ENCODE results near the gene PHACTR2. TPM values are rescaled to one million over a fixed set of nuclear protein-coding genes. Genes with fewer than 3 reads are reported as not detected.

Gene PHACTR2
- total and polyA plus RNA-seq, 9 donors: 9.8 to 76.2 (median 45.4) TPM

- no peak overlapping the region for H3K27ac ChIP-seq
- intact Hi-C loops (cut with DNase I): no loop called here
- H3K9me3 ChIP-seq: no peaks in the 10 kb centered on the region
- H3K27me3 ChIP-seq: no peaks in the 10 kb centered on the region
- H3K4me1 ChIP-seq (ENCODE audit: insufficient read depth): no peaks in the 10 kb centered on the region
- no peaks in the 10 kb centered on the region for H3K36me3 ChIP-seq
- TF ChIP-seq POLR2A (IDR thresholded peaks at IDR 0.05): no peak
- TF ChIP-seq CTCF (IDR thresholded peaks at IDR 0.05): no peak
- TF ChIP-seq EP300 (IDR thresholded peaks at IDR 0.05): no peak
- 93 to 98% (median 96%) methylated on average over 1 of the region's 1 CpG for WGBS, 3 donors
- no peak overlapping the region for H3K4me3 ChIP-seq
- no peak for DNase-seq
These were observed 31.1 kb downstream of the PHACTR2 start for GRCh38 chr6:143708889-143709288.

- TF ChIP-seq EP300 (IDR thresholded peaks at IDR 0.05) (no peak), CTCF (IDR thresholded peaks at IDR 0.05) (no peak), POLR2A (IDR thresholded peaks at IDR 0.05) (no peak)
- H3K27ac ChIP-seq: no peak overlapping the region
- intact Hi-C loops (cut with DNase I): no loop called here
- H3K4me3 ChIP-seq: no peak overlapping the region
- 90 to 98% (median 93%) methylated on average over 3 of the region's 3 CpGs for WGBS, 3 donors
- H3K27me3 ChIP-seq: no peaks in the 10 kb centered on the region
- no peaks in the 10 kb centered on the region for H3K4me1 ChIP-seq (ENCODE audit: insufficient read depth)
- no peaks in the 10 kb centered on the region for H3K36me3 ChIP-seq
- no peak for DNase-seq
- no peaks in the 10 kb centered on the region for H3K9me3 ChIP-seq
These were observed 33.9 kb downstream of the PHACTR2 start for GRCh38 chr6:143711714-143712113.

GRCh38 chr6:143718472-143718871 is 40.7 kb downstream of the PHACTR2 start:
- WGBS, 3 donors: 35 to 49% (median 39%) methylated on average over 1 of the region's 1 CpG
- no peaks in the 10 kb centered on the region for H3K4me1 ChIP-seq (ENCODE audit: insufficient read depth)
- H3K4me3 ChIP-seq: no peak overlapping the region
- H3K27ac ChIP-seq: no peak overlapping the region
- intact Hi-C loops (cut with DNase I): no loop called here
- no peaks in the 10 kb centered on the region for H3K9me3 ChIP-seq
- DNase-seq: no peak
- no peaks in the 10 kb centered on the region for H3K36me3 ChIP-seq
- TF ChIP-seq POLR2A (IDR thresholded peaks at IDR 0.05) (no peak), CTCF (IDR thresholded peaks at IDR 0.05) (no peak), EP300 (IDR thresholded peaks at IDR 0.05) (no peak)
- H3K27me3 ChIP-seq: no peaks in the 10 kb centered on the region

- intact Hi-C loops (cut with DNase I): no loop called here
These were observed 43.9 kb downstream of the PHACTR2 start for GRCh38 chr6:143721642-143722041.

More at GRCh38 chr6:143721642-143722041, 43.9 kb downstream of the PHACTR2 start:
- Histone ChIP-seq H3K27ac (no peak overlapping the region), H3K9me3 (no peaks in the 10 kb centered on the region), H3K4me3 (no peak overlapping the region), H3K4me1 (ENCODE audit: insufficient read depth) (no peaks in the 10 kb centered on the region), H3K36me3 (no peaks in the 10 kb centered on the region), H3K27me3 (no peaks in the 10 kb centered on the region)
- TF ChIP-seq EP300 (IDR thresholded peaks at IDR 0.05): no peak
- TF ChIP-seq POLR2A (IDR thresholded peaks at IDR 0.05): no peak
- no peak for TF ChIP-seq CTCF (IDR thresholded peaks at IDR 0.05)
- DNase-seq: no peak

All from ovary (tissue), 9 donors.